ENCODE data around the gene PDCD5.
A peak's percentile ranks its signal among the peaks of the same experiment; 100 is the strongest.
"Not testable (repeated sequence)": the region's sequence is repeated elsewhere in the genome, so short reads cannot be mapped to it uniquely, and the experiment has no call there.

The PDCD5 gene, protein sequence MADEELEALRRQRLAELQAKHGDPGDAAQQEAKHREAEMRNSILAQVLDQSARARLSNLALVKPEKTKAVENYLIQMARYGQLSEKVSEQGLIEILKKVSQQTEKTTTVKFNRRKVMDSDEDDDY

DNA sequence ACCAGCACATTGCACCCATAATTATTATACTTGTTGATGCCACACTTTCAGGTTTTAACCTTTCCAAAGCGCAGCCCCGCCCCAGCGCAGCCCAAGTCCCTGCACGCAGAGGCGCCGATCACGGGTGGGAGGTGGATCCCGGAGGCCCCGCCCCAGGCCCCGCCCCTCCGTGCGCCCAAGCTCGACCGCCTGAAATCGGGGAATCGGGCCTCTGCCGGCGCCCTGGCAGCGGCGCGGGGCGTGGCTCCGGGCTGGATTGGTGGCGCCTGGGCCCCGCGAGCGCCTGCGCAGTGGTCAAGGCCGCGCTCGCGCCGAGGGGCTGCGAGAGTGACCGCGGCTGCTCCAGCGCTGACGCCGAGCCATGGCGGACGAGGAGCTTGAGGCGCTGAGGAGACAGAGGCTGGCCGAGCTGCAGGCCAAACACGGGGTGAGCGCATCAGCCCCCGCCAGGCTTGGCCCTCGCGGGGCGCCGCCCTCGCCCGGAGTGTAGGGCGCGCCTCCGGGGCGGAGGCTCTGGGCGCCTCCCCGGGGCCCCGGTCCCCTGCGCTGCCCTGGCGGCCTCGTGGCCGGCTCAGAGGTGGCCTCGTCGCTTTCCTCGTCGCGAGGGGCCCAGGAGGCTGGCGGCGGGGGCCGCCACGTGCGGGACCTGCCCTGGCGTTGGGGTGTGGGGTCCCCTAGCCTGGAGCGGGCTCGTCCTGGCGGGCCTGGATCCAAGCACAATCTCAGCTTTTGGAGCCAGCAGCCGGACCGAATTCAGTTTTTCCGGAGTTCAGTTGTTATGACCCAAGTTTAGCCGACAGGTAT, at the start of gene PDCD5:
TSS of gene PDCD5 (plus strand) at position 290 of the 804 bp plus-strand sequence. CDS start at position 362, 72 bp downstream.
- DNase-seq: peak; percentile 96

DNA sequence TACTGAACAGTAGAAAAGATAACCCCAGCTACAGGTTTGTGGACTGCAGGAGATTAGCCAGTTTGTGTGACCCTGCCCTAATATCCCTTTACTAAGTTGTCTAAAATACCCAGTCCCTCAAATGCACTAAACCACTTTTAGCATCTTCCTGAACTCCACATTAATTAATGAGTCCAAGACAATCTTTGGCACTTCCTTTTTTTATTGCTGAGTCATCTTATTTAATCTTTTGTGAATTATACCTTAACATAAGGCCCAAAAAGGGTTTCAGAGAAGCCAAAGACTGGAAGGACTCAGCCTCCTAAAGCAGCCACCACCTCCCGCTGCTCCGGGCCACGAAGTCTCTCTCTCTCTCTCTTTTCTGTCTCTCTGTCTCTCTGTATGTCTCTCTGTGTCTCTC, 48.8 kb upstream of the PDCD5 start:
- DNase-seq: peak; percentile 13

DNA sequence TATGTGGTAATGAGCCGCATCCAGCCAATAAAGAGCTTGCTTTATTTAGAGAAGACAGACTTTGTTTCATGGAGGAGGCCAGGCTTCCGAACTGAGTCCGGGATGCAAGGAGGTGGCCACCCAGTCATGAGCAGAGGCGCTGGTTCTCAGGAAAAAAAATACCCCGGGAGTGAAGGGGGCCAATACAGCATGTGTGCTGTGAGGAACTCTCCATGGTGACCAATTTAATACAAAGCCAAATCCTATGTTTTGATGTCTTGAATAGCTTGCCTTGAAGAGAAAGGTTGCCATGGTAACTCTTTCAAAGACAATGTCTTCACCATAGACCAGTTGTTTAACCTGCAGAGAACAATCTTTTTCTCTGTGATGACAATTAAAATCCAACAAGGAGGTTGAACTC, 43.4 kb upstream of the PDCD5 start:
- no peak for DNase-seq

DNA sequence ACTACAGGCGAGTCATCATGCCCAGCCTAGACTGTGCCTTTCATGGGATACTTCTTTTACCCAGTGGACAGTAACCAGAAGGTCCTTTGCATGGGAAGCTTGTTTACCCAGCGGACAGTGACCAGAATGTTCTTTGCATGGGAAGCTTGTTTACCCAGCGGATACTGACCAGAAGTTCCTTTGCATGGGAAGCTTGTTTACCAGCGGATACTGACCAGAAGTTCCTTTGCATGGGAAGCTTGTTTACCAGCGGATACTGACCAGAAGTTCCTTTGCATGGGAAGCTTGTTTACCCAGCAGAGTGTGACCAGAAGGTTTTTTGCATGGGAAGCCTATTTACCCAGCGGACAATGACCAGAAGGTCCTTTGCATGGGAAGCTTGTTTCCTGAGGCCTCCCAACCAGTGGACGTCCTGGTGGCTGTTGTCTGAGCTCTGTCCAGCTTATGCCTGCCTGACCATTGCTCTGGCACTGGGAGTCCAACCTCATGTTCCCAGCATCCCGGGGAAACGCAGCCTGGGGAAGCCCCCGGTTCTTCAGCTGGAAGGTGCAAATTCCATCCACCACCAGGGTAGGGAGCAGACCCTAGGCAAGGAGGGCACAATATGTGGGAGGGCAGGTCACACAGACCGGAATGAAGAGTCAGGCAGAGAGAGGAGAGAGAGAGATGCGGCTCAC, 41.6 kb upstream of the PDCD5 start:
- no peak for DNase-seq

DNA sequence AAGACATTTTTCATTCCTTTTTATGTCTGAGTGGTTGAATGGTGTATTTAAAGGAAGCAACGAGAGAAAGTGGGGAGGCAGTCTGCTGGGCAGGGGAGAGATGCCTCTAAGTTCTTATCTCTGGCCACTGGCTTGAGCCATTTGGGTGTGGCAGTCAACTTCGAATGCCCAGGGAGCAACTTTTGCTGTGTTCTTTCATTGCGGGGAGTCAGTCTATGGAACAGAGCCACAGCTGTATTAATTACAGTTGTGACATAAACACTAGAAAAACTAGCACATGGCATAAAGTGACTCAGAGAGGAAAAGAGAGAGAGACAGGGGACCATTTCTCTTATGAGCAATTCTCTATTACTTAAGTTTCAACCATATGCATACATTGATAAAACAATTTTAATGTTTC, 40.4 kb upstream of the PDCD5 start:
- no peak for DNase-seq

DNA sequence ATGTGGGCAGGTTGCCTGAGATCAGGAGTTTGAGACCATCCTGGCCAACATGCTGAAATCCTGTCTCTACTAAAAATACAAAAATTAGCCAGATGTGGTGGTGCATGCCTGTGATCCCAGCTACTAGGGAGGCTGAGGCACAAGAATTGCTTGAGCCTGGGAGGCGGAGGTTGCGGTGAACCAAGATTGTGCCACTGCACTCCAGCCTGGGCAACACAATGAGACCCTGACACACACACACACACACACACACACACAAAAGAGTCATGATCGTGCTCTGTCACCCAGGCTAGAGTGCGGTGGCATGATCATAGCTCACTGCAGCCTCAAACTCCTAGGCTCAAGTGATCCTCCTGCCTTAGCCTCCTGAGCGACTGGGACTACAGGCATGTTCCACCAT, 39.6 kb upstream of the PDCD5 start:
- DNase-seq: not testable (repeated sequence)

DNA sequence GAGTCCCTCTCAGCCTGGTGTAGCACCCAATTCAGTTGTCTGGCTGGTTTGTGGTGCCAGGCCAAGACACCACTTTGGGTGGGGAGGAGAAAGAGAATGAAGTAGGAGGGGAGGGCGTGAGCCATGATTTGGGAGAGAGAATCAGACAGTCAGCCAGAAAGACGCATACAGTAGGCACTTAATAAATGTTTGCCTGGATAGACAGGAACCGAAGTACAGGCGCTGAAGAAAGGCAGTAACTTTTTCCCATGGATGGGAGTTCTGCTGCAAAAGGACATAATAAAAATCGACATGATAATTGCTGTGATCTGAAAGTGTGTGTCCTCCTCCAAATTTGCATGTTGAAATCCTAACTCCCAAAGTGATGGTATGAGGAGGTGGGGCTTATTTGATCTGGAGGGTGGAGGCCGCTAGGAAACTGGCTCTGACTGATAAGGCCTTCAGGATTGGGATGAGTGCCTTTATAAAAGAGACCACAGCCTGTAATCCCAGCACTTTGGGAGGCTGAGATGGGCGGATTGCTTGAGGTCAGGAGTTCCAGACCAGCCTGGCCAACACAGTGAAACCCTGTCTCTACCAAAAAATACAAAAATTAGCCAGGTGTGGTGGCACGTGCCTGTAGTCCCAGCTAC, 38.4 kb upstream of the PDCD5 start:
- DNase-seq: no peak

DNA sequence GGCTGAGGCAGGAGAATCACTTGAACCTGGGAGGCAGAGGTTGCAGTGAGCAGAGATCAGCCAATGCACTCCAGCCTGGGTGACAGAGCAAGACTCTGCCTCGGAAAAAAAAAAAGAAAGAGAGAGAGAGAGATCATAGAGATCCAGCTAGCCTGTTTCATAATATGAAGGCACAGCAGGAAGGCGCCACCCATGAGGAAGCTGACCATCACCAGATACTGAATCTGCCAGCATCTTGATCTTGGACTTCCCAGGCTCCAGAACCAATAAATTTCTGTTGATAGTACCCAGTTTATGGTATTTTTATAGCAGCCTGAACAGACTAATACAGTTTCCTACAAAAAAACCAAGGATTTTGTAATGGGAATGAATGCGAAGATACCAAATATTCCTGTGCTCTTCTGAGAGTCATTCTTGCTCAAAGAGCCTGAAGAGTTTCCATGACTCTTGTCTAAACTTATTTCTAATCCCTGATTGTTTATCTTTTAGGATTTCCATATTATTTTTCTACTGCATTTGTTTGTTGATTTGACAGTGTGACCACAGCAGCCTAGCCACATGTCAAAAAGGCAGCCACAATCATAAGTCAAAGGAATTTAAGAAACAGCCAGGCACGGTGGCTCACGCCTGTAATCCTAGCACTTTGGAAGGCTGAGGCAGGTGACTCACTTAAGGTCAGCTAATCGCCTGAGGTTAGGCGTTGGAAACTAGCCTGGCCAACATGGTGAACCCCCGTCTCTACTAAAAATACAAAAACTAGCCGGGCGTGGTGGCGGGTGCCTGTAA, 37.7 kb upstream of the PDCD5 start:
- DNase-seq: peak; percentile 27

DNA sequence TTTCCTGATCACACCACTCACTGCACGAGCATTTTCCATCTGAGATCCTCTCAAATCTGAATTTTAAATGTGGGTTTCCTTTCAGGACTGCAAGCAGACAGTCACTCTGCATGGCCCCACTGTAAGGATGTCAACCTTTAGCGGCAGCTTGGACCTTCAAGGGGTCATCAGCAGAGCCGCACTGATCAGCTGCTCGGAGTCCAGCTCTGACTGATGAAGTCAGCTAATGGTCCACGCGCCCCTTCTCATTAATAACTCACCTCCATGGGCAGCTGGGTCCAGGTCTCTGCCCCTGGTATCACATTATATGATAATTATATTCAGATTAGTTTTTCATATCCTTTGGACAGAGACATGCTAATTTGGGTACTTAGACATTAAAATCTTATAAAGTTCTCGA, 36.1 kb upstream of the PDCD5 start:
- DNase-seq: no peak

DNA sequence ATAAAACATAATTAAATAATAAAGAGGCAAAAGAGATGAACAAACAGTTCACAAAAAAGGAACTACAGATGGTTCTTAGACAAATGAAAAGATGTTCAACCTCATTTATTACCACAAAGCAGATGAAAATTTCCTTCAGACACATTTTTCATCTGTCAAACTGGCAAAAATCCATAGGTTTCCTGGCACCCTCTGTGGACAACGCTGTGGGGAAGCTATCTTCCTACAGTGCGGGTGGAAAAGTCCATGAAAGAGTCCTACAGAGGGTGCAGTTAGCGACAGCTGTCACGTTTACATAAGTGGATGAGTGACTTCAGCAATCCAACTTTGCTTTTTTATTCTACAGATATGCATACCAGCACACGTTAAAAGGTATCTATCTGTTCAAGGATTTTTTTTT, 30.3 kb upstream of the PDCD5 start:
- no peak for DNase-seq

DNA sequence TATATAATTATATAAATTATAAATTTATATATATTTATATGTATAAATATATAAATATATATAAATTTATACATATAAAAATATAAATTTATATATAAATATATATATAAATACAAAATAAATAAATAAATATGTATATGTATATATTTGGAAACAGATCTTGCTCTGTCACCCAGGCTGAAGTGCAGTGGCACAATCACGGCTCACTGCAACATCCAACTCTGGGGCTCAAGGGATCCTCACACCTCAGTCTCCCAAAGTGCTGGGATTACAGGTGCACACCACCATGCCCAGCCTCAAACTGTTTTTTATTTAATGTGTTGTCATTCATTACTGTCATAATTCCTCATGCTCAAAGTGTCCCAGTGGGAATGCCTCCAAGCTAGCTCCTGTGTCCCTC, 25.2 kb upstream of the PDCD5 start:
- DNase-seq: no peak

DNA sequence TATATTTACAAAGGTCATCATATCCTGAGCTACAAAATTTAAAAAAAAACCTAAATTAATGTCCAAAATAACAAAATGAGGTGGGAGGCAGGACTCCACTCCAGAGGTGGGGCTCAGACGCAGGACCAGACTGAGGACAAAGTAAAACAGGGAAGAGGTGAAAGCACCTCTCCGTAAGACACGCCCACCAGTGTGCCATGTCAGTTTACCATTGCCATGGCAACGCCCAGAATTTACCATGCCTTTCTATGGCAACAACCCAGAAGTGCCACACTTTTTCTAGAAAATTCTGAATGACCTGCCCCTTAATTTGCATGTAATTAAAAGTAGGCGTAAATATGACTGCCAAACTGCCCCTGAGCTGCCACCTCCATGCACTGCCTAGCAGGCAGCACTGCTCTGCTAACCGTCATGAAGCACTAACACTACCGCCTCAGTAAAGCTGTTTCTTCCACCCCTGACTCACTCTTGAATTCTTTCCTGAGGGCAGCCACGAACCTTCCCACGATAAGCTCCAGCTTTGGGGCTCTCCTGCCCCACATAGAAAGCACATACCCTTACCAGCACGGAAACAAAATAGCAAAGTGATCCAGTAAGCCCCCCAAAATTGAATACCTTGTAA, 22.3 kb upstream of the PDCD5 start:
- no peak for DNase-seq

DNA sequence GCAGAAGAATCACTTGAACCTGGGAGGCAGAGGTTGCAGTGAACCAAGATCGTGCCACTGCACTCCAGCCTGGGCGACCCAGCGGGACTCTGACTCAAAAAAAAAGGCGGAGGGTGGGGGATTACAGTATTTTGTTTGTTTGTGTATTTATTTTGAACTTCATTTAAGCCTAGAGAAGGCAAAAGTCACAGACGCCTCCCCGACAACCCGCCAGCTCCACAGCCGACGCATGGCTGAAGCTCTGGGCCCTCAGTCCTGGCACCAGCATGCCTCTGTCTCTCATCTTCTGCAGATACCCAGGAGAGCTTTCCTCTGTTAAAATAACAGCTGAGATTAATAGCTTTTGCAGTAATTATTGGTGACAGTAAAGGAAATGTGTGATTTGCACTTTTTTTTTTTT, 17.2 kb upstream of the PDCD5 start:
- no peak for DNase-seq

DNA sequence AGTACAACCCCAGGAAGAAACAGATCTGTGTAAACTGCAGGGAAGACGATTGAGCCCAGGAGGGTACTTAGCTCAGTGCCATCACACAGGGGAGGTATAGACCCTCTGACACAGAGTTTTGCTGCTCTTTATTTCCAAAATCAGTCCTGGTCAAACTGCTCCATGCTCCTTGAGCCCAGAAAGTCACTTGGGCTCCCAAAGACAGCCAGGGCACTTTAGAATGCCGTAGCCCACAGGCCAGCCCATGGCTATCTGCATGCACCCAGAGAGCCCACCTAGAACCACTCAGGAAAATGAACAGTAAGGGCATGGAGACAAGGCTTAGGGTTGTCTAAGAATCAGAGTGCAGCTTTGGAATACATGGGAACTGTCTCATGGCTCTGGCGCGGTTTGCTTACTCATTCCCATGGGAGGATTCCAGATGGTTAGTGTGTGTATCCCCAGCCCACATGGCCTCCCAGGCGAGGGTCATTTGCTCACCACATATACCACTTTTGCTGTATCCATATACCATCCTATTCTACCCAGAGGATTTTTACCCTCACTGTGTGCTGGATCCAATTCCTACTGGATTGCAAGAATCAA, 14.7 kb upstream of the PDCD5 start:
- DNase-seq: no peak

DNA sequence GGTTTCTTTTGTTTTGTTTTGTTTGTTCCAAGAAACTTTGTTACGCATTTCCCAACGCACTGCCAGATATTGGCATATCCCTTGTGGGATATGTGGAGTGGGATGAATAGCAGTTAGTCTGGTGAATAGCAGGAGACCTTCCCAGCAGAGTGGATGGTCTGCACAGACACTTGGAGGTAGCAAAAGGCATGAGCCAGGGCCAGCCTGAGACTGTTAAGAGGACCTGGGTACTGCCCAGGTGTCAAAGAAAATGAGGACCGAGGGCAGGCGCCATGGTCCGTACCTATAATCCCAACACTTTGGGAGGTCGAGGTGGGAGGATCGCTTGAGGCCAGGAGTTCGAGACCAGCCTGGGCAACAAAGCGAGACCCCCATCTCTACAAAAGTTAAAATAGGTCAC, 13.5 kb upstream of the PDCD5 start:
- no peak for DNase-seq

DNA sequence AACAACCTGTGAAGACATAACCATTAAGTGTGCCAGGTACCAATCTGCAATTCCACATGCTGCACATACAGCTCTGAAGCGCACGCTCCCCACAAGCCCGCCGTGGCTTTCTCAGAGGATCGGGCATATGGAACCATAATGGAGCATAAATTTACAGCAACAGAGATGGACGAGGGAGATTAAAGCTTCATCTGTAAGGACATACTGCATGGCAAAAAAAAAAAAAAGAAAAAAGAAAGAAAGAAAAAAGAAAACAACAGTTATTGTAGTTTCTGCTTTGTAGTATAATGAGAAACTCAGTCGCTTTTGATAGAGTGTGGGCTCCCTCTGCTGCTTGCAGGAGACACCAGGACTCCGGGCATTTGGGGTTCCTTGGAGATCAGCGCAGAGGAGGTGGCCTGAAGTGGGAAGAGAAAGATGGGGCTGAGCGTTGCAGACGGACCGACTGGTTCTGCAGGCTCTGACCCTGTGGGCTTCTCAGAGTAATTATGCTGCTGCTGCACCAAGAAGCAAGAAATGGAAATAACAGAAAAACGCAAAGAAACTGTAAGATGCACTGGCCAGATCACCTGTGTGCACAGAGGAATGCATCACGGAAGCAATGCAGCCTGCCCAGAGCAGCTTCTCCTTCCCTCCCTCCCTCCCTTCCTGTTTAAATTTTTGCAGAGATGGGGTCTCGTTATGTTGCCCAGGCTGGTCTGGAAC, 10.8 kb upstream of the PDCD5 start:
- peak; percentile 67 for DNase-seq

DNA sequence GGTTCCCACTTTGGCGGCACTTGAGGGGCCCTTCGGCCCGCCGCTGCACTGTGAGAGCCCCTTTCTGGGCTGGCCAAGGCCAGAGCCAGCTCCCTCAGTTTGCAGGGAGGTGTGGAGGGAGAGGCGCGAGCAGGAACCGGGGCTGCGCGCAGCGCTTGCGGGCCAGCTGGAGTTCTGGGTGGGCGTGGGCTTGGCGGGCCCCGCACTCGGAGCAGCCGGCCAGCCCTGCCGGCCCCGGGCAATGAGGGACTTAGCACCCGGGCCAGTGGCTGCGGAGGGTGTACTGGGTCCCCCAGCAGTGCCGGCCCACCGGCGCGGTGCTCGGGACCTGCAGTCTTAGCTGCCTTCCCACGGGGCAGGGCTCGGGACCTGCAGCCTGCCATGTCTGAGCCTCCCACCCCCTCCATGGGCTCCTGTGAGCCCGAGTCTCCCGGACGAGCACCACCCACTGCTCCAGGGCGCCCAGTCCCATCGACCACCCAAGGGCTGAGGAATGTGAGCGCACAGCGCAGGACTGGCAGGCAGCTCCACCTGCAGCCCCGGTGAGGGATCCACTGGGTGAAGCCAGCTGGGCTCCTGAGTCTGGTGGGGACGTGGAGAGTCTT, 9.4 kb upstream of the PDCD5 start:
- not testable (repeated sequence) for DNase-seq

DNA sequence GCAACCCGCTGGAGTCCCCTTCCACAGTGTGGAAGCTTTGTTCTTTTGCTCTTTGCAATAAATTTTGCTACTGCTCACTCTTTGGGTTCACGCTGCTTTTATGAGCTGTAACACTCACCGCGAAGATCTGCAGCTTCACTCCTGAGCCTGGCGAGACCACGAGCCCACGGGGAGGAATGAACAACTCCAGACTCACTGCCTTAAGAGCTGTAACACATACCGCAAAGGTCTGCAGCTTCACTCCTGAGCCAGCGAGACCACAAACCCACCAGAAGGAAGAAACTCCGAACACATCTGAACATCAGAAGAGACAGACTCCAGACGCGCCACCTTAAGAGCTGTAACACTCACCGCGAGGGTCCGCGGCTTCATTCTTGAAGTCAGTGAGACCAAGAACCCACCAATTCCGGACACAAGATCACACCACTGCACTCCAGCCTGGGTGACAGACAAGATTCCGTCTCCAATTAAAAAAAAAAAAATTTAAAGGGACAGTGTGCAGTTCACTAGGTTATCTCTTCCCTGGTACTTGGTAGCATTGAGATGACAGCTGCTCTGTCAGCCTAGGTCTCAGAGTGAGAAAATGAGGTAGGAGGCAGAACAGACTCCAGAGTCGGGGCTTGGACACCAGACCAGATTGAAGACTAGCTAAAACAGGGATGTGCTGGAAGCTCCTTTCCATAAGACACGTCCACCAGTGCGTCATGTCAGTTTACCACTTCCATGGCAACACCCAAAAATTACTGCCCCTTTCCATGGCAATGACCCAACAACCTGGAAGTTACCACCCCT, 8.1 kb upstream of the PDCD5 start:
- DNase-seq: not testable (repeated sequence)

DNA sequence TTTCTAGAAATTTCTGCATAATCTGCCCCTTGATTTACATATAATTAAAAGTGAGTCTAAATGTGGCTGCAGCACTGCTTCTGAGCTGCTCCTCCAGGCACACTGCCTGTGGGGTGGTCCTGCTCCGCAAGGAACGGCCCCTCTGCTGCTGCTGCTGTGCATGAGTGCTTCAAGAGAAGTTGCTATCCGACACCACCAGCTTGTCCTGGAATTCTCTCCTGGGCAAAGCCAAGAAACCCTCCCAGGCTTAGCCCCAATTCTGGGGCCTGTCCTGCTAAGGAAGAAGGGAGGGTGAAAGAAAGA, 7.5 kb upstream of the PDCD5 start:
- no peak for DNase-seq

DNA sequence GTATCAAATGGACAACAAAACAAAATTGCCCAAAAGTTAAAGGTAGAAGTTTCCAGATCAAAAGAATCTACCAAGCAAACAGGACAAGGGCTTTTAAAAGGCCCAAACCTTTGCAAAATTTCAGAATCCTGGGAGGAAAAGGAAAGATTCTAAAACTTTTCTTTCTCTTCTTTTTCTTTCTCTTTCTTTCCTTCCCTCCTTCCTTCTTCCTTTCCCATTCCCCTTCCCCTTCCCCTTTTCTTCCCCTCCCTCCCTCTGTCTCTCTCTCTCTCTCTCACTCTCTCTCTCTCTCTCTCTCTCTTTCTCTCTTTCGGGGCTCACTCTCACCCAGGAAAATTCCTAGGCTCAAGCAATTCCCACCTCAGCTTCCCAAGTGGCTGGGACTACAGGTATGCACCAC, 4.2 kb upstream of the PDCD5 start:
- no peak for DNase-seq
